CD4-positive, alpha-beta T cell treated with Interleukin-4 for 1 hour (primary cell): ENCODE measurements around the gene DRG2.

ENCODE experiments used
- DNase-seq, 2 donors: peaks; one replicate each; pipeline ENCODE4 v3.0.0-alpha.2; 2020 to 2022

DRG2 gene

DNA sequence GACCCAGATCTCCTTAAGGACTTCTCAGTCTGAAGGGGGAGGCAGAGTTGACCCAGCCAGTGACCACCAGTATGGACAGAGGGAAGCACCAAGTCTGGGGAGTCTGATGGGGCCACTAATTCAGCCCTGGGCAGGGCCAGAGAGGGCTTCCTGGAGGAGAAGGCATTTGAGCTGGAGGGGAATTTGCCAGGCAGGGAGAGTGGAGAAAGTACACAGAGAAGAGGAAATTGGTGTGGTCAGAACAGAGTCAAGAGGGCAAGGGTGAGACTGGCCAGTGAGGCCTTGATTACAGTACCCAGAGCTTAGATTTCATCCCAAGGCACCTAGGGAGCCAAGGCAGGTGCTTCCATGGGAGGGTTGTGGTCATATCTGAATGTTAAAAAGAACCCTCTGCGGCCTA lies 57.1 kb downstream of the DRG2 start:
- DNase-seq: no peak

DNA sequence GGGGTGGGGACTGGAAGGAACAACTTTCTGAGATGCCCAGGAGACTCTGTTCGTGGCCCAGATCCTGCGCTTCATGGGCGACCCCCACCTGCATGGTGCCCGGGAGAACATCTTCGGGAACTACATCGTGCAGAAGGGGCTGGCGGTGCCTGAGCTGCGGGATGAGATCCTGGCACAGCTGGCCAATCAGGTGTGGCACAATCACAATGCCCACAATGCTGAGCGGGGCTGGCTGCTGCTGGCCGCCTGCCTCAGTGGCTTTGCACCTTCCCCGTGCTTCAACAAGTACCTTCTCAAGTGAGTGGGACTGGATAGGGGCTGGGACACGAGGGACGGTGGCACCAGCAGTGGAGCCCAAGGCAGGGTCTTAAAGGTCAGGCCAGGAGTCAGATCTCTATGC lies 58.1 kb downstream of the DRG2 start:
- DNase-seq: no peak

DNA sequence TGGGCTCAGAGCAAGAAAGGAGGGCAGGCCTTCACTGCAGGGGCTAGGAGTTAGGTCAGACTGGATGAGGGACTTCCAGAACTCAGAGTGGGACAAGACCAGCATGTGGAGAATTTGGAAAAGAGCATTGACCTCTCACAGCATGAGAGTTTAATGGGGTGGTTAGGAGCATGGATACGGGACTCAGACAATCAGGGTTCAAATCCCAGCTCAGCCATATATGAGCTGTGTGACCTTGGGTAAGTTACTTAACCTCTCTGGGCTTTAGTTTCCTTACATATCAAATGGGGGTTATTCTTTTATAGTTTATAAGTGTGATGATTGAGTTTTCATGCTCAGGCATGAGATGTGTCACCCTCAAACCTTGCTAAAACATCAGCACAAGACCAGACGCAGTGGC lies 58.5 kb downstream of the DRG2 start:
- no peak for DNase-seq

DNA sequence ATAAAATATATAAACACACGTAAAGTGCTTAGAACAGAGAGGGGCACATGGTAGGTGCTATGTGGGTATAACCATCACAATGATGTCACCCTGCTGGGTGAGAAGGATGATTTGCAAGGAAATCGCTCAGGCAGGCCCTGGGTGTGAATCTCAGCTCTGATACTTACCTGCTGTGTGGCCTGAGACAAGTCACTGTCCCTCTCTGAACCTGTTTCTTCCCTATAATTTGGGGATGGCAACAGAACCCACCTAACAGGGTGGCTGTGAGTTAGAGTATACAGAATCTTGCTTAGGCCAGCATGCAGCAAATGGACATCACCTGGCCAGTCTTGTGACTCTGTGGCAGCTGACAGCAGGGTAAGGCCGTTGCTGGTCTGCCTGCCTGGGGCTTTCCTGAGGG lies 59.2 kb downstream of the DRG2 start:
- DNase-seq: no peak

DNA sequence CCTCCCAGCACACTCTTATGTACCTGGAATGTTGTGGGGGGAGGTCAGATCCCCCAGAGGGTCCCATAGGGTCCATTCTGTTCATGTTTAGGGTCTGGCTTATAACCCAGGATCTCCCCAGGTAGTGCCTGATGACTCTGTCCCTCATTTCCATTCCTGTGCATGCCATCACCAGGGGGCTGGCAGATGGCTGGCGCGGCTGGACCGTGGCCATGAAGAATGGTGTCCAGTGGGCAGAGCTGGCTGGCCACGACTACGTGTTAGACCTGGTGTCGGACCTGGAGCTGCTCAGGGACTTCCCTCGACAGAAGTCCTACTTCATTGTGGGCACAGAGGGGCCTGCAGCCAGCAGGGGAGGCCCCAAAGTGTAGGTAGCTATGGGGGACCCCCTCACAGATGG lies 60.8 kb downstream of the DRG2 start:
- DNase-seq: no peak

DNA sequence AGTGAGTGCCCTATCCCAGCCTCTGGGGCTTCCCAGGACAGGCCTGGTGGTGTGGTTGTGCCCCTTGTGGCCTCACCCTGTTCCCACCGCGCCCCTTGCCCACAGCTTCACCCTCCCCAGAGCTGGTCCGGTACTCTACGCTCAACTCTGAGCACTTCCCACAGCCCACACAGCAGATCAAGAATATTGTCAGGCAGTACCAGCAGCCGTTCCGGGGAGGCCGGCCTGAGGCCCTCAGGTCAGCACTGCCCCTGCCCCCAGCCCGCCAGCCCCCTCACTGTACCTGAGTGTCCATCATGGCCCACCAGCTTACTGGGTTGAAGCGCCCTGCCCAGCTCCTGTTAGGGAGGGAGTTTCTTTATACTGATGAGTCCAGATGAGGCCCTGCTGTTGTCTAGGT lies 63.5 kb downstream of the DRG2 start:
- DNase-seq: no peak

DNA sequence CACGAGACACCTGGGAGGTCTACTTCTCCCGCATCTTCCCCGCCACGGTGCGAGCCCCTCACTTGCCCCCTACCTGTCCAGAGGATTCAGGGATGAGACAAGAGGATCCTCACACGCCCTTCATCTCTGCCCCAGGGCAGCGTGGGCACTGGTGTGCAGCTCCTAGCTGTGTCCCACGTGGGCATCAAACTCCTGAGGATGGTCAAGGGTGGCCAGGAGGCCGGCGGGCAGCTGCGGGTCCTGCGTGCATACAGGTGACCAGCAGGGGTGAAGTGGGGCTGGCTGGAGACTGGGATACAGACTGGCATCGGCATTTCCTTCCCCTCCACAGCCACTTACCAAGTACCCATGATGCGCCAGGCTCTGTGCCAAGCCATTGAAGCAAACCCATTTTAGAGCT lies 67.4 kb downstream of the DRG2 start:
- DNase-seq: no peak

DNA sequence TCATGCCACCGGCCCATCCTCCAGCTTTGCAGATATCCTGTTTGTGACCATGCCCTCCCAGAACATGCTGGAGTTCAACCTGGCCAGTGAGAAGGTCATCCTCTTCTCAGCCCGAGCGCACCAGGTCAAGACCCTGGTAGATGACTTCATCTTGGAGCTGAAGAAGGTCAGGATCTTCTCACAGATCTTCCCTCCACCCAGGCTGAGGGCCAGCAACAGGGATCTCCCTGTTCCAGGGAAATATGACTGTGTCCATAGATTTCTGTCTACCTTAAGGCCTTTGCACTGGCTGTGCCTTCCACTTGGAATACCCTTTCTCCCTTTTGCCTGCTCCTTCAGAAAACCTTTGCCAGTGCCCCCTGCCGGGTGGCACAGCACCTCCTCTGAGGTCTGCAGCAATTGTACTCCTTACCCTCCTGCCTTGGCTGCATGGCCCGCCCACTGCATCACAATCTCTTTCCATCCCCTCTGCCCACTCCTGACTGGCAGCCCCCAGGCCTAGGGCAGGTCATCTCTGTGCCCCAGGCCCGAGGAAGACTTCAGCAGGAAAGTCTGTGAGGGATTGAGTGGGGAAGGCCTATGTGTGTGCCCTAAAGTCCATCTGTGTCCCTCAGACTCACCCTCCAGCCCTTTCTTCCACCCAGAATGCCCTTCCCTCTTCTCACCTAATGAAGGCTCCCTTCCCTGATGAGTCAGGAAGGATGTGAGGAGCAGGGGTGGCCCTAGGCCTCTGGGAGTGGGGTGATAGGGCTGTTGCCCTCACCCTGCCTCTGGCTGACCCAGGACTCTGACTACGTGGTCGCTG lies 68.6 kb downstream of the DRG2 start:
- DNase-seq: no peak

DNA sequence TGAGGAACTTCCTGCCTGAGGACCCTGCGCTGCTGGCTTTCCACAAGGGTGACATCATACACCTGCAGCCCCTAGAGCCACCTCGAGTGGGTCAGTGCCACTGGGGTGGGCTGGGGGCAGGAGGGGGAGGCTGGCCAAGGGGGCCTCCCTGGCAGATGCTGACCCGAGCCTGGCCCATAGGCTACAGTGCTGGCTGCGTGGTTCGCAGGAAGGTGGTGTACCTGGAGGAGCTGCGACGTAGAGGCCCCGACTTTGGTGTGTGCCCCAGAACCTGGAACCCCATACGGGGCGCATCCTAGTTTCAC lies 69.2 kb downstream of the DRG2 start:
- DNase-seq: no peak
